Measurements from ENCODE around the gene PUDP.

GRCh38 chrX:7111518-7111917 lies 36.4 kb downstream of the PUDP start:
- TF ChIP-seq CTCF (IDR thresholded peaks at IDR 0.05) (no peak), EP300 (IDR thresholded peaks at IDR 0.05) (no peak)
